ENCODE data around the gene KCNN3. TPM values are rescaled to one million over a fixed set of nuclear protein-coding genes. Genes with fewer than 3 reads are reported as not detected.
A peak's percentile ranks its signal among the peaks of the same experiment; 100 is the strongest.

The KCNN3 gene
- total RNA-seq, 1 experiment from 2014 or later = 0.41 TPM

DNA sequence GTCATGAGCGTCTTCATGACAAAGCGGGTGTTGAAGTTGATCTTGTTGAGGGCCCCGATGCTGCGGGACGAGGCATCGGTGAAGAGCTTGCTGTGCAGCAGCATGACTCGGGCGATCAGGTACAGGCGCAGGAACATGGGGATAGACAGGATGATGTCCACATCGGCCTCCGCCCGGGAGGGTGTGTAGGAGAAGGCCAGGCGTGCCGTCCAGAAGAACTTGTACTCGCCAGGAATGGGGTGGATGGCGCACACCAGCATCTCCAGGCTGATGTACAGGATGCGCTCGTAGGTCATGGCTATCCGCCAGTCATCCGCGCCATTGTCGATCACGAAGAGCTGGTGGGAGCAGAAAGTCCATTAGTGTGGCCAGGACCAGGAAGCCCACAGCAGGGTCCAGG, 98.0 kb downstream of the KCNN3 start:
- DNase-seq (ENCODE audit: low spot score) = no peak

DNA sequence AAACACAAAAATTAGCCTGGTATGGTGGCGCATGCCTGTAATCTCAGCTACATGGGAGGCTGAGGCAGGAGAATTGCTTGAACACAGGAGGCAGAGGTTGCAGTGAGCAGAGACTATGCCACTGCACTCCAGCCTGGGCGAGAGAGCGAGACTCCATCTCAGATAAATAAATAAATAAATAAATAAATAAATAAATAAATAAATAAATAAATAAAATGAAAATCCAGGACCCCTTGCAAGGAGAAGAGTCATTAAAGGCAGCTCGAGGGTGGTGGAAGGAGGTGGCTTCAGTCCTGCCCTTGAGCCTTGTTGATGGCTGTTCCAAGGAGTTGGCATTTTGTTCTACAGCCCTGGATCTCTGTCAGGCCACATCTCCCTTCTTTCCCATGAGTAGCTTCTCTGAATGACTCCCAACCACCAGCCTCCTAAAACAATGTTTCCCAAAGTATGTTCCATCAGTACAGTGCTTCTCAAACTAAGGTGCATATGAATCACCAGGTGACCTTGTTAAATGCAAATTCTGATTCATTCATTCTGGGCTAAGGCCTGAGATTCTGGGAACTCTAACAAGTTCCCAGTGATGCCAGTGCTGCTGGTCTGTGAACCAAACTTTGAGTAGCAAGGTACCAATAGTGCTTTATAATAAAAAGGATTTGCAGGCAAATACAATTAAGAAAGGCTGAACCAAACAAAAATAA, 99.0 kb downstream of the KCNN3 start:
- no peak for DNase-seq (ENCODE audit: low spot score)

DNA sequence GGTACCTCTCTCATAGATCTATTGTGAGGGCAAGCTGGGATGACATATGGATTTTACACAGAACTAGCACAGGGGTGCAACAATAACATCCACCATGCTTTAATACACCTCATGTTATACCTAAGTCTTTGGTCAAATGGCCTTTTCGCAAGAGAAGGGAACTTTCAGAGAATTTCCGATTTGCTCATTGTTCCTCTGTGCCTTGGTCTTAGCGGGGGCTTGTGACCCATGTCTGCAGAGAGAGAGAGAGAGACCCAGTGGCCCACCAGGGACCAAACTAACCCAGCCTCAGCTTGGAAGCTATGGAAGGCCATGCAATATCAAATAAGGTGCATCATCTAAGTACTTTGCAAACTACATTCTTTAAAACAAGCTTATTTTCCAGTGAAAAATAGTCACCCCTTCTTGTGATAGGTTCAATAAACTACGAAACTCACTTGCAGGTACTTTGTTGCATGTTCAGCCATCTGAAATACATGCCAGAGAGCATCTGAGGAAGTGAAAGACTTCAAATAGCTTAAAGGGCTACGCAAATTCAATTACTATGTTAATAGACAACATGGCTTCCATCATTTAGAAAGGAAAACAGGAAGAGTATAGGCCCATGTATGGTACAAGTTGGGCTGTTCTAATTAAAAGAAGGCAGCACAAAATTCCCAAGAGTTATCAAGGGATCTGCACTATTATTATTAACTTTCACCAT, 100.7 kb downstream of the KCNN3 start:
- DNase-seq (ENCODE audit: low spot score) = no peak

DNA sequence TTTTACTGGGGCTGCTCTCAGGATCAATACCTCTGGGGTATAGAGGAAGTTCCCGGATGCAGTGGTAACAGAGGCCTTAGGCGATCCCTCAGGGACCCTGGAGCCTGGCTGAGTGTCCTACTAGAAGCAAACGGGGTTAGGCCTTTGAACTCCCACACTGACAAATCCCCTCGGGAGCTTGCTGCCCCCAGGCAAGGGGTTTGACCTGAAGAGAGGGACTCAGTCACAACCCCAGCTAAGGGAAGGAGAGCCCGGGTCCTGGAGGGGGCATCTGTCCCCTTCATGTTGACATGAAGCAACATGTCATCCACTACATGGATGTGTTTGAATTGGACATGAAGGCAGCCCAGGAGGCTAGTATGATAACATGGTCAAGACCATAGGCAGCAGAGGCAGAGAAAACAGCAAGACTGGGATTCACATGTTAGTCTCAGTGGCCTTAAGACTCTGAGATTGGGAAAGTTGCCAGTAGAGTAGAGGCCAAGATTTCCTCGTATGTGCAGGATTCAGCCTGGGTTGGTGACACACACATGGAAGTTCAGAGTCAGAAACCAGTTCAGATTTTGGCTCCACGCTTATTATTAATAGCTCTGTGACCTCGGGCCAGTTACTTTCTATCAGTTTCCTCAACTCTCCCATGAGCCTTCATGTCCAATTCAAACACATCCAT, 101.5 kb downstream of the KCNN3 start:
- DNase-seq (ENCODE audit: low spot score) = no peak

DNA sequence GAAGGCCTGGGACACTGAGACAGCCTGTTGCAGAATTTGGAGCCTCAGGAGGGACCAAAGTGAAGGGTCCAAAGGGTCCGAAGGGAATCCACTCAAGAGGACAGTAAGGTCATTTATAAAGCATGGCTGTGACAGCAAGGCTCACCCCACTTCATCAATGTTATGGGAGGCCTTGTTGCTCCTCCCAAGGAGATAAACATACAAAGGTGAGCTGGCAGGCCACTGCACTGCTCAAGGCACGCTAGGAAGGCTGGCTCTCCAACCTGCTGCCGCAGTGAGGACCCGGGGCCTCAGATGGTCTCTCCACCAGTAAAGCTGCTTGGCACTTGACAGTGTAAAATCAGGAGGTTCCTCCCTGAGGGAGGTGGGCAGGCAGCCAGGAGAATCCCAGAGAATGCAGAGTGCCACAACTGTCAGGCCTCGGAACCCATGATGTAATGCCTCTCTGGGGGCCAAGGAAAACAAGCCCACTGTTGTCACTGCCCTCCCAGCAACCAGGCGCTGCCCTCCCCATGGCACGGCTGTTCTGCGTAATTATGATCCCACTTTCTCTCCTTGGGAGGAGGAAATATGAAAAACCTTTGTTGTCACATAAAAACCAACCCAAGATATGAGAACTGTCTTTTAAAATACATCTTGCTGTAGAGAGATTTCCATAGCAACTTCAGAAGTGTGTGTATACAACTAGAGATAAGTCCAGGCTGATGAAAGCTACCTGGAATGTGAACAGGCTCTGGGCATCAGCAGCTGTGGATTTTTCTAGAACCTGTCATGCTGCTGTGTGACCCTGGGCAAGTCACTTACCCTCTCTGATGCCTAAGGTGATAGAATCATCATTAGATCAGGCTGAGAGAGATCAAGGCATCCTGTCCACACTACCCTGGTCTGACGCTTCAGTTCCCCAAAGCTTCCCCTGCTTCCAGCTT, 102.5 kb downstream of the KCNN3 start:
- DNase-seq (ENCODE audit: low spot score) = peak; percentile 32

DNA sequence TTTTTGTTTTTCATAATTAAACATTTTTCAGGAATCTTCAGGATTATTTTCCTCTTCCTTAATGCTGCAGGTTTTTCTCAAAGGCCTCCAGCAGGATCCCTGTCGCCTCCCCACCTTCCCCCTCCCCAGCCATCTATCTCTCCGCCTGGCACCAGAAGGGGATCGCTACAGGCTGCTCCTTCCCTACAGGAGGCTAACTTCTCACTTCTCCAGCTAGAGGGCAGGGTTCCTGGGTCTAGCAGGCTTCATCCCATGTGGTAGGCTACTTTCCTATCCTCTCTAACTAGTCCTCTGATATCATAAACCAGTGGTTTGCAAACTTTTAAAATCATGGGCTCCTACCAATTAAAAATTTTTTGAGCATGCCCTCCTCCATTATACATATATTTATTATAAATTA, 104.1 kb downstream of the KCNN3 start:
- DNase-seq (ENCODE audit: low spot score) = no peak

DNA sequence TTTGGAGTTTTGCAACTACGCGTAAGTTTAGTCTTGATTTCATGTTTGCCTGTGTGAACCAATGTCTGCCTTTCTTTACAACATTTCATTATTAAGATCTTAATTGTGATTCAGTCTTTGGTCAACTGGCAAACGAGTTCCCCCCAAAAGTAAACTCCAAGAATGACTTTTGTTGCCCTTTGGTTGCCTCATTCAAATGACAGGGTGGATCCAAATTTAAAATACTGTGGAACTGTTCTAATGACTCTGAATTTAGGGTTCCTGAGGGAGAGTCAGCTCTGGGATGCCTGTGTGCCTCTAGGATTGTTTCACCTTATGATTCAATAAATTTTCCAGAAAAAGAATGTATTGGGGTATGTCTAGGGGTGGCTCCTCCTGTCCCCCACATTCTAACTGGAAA, 105.3 kb downstream of the KCNN3 start:
- no peak for DNase-seq (ENCODE audit: low spot score)

DNA sequence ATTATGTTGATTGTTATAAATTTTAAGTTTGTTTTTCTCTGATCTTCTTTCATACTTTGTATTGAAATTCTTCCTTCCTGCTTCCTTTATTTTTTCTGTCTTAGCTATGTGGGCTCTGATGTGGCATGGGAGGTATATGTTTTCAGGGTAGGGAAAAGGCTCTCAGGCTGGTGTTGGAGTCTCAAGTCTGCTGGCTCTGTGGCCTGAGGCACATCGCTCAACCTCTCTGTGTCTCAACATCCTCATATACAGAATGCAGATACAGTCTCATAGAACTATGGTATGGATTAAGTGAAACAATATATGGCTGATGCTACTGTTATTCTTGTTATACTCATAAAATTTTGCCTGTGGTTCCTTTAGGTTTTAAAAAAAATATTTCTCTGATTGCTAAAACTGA, 105.9 kb downstream of the KCNN3 start:
- no peak for DNase-seq (ENCODE audit: low spot score)

DNA sequence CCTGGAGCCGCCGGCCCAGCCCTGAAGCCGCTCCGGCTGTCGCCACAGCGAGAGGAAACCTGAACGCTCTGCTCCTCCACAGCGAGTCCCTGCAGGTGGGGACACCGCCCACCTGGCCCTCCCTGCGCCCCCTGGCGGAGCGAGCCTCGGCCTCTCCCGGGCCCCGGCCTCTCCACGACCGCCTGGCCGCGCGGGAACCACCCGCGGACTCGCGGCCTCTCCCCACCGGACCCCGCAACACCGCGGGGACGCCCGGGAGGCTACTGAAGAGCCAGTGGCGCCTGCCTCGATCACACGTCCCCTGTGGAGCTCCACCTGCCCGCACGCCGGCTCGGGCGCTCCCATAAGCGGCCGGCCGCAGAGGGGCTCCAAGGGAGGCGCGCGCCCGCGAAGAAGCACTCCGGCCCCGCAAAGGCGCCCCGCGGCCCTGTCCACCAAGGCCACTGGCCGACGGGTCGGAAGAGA, 109.6 kb downstream of the KCNN3 start:
- DNase-seq (ENCODE audit: low spot score) = no peak

DNA sequence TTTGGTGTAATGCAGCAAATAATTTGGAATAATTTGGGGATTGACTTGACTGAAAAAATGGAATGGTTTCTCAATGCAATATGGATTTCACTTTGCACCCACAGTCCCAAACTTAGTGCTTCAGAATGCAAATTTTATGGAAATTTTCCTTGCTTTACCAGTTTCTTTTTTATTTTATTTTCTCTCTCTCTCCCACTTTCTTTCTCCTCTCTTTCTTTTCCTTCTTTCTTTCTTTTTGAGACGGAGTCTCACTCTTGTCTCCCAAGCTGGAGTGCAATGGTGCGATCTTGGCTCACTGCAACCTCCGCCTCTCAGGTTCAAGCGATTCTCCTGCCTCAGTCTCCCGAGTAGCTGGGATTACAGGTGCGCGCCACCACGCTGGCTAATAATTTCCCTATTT, 110.3 kb downstream of the KCNN3 start:
- DNase-seq (ENCODE audit: low spot score) = no peak

DNA sequence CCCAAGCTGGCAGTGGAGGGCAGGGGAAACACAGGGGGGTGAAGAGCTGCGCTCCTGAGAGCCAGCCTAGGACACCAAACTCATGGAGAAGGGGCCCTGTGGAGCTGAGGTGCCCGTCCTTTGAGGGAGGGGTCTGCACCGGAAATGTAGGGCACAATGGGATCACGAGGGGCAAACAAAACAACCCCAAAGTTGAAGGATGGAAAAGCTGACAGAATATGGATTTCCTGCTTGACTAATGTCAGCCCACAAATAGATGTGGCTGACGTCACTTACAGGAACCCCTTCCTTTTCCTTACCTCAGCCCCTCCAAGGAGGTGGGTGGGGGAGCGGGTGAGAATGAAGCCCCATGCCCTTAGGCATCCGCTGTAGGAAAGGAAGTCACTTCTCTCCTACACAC, 110.9 kb downstream of the KCNN3 start:
- DNase-seq (ENCODE audit: low spot score) = no peak

DNA sequence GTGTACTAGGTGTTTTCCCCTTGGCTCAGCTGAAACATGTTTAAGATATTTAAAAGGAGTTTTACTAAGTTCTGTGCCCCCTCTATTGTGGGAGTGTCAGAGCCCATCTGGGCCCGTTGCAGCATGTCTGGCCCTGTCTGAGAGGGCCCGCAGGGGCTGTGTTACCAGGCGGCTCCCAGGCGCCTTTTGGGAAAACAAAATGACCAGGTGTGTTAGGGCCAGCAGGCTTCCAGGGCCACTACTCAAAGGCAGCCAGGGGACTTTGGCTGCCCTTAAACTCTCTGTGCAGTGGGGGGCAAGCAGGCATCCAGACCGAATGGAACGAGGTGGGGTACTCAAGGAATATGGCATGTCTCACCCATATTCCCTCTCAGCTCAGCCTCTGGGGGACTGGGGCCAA, 111.7 kb downstream of the KCNN3 start:
- no peak for DNase-seq (ENCODE audit: low spot score)

DNA sequence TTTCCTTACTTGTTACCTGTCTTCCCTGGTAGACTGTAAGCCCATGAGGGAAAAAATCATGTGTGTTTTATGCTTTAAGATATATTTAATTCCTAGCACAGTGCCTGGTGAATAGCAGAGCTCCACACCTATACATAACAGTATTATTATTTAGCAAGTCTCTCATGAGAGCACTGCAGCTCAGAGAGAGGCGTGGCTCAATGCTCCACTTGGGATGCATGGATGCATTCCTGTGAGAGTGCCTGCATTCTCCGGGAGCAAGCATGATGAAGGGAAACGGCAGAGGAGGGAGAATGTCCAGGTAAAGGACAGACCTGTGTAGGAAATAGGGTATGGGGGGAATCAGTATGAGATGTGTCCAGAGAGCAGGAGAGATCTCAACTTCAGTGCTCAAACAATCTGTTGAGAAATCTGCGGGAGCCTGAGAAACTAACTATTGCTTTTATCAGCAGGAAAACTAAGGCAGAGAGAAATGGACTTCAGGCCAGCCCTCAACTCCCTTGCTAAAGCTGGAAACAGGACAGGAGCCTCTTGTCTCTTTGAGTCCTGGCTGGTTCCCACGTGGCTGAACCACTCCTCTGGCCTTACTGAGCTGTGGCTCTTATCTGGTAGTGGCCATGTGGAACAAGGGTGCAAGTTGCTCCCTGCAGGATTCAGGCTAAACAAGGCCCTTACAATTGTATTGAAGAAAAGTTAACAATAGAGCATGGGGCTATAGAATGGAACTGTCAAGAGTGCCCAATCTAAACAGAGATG, 113.1 kb downstream of the KCNN3 start:
- no peak for DNase-seq (ENCODE audit: low spot score)

DNA sequence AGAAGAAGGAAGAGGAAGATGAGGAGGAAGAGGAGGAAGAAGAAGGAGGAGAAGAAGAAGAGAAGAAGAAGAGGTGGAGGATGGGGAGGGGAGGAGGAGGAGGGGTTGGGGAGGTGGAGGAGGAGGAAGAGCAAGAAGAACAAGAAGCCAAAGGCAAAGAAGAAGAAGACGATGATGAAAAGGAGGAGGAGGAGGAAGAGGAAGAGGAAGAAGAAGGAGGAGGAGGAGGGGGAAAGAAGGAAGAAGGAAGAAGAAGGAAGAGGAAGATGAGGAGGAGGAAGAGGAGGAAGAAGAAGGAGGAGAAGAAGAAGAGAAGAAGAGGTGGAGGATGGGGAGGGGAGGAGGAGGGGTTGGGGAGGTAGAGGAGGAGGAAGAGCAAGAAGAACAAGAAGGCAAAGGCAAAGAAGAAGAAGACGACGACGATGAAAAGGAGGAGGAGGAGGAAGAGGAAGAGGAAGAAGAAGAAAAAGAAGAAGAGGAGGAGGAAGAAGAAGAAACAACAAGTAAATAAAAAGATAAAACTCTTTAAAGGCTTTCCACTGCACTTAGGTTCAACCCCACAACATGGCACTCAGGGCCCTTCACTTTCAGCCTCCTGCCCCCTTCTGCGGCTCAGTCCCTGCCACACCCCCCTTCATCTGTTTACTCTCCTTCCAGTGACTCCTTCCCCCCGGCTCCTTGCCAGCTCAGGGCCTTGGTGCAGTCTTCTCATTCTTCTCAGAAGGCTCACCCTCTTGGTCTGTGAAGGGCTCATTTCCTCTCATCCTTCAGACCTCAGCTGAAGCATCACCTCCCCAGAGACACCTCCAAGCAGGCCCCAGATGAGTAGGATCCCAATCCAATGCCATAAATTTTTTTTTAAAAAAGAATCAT, 114.0 kb downstream of the KCNN3 start:
- DNase-seq (ENCODE audit: low spot score) = no peak

DNA sequence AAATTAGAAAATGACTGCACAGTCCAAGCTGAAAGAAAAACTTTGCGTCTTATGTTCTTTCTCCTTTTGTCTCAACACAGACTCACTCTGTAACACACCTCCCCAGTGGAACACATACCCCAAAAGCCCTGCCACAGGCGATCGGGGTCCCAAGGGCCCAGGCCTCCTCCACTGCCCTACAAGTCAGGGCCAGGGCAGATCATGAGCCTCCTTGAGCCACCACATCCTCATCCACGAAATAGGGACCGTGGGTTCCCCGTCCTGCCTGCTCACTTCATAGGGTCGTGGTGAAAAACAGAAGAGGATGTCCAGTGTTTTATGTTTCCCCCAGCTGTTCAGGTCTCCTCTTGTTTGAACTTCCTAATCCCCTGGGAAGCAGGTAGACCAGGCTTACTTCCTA, 116.7 kb downstream of the KCNN3 start:
- no peak for DNase-seq (ENCODE audit: low spot score)

DNA sequence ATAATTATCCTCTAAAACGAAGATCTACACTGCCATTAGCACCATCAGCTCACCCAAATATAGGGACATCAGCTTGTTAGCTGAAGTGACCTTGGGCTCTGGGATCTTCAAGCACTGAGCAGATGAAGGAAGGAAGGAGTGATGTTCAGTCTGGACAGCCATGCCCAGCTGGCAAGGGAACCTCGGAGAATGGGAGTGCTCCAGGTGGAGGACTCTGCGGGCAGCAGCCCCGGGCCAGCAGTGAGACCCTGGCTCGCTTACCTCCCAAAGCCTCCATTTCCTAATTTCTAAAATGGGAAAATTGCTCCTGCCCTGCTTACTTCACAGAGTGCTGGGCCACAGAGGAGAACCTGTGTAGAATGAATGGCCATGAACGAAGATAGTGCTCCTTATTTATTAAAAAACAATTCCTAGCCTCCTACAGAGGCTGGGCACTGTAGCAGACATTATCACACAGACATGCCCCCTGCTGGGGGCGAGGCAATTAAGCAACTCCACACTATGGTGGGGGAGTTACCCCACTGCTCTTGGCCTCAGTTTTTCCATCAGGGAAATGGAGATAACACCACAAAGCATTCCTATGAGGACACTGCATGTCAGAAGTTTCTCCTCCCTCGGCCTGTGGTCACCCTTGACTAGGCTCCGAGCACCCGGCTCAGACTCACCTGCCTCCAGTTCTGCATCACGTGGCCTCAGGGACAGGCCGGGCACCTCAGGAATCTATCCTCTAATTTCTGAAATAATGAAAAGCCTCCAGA, 117.6 kb downstream of the KCNN3 start:
- DNase-seq (ENCODE audit: low spot score) = no peak

DNA sequence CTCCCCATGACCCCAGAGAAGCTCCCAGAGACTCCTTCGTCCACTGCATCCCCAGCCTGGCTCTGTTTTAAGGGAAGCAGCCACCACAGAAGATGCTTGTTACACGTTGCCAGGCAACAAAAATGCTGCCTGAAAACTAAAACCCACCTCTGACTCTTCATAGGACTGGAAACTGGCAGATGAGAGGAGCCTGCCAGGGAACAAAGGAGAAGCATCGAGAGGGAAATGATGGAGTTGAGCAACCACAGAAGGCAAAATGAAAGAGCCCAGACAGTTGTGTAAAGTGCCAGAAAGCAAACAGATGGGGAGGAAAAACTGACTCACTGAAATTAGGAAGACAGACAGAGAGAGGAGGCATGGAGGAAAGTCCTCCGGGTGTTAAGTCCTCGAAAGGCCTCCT, 118.4 kb downstream of the KCNN3 start:
- DNase-seq (ENCODE audit: low spot score) = no peak

DNA sequence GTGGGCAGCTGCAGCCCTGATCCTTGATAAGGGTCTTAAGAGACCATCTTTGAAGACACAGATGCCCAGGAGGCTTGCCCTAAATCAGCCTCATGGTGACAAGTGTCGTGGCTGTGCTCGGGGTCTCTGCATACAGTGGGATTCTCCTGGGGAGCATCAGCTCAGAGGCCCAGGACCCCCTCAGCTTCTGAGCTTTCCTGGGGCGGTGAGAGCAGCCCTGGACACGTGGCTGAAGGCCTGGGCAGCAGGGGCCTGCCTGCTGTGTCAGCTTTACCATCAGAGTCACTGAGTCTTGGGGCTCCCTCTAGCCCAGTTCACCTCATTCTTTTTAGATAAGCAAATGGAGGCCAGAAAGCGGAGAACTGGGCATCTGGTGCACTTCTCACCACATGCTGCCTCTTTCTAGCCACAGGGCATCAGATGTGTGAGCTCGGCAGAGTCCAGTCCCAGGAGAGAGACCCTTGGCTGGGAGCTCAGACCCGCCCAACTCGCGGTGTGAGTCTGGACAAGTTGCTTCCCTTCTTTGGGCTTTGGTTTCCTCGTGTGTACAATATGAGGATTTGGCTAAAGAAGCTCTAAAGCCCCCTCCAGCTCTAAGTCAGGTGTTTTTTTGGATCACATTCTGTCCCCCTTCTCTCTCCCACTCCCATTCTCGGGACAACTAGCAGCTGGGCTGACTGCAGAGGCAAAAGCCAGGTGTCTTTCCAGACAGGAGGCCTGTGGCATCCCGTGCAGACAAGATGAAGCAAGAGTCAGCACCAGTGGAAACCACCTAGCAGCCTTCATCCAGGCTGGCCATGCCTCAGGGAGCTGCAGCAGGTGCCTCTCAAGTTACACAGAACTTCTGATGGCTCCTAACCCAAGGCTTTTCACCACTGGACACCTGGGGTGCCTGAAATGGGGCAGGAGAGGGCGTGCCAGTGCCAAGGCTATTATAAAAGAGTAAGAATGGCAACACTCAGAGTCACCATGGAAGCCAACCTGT, 119.1 kb downstream of the KCNN3 start:
- no peak for DNase-seq (ENCODE audit: low spot score)

Measured in H4 (cell line).